ENCODE measurements around the gene PARP6.

DNA sequence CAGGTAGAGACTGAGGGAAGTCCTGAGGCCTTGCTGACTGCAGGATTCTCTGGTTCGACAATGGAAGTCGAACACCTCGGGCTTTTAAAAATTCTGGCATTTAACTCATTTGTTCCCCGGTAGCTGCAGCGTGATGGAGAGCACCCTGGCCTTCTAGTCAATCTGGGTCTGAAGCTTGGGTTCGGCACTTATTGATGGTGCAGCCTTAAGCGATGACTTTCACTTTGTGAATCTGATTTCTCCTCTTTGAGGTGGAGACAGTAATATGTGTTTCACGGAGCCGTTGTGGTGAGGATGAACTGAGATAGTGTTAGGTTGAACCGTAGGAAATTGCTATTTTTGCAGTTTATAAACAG, 621 bp upstream of the PARP6 start:
- TF ChIP-seq CTCF (IDR thresholded peaks at IDR 0.05), result no peak
- no peak for TF ChIP-seq POLR2A (IDR thresholded peaks at IDR 0.05)

Measured in right lobe of liver (tissue), 4 donors.